ENCODE measurements around the gene KPTN.

DNA sequence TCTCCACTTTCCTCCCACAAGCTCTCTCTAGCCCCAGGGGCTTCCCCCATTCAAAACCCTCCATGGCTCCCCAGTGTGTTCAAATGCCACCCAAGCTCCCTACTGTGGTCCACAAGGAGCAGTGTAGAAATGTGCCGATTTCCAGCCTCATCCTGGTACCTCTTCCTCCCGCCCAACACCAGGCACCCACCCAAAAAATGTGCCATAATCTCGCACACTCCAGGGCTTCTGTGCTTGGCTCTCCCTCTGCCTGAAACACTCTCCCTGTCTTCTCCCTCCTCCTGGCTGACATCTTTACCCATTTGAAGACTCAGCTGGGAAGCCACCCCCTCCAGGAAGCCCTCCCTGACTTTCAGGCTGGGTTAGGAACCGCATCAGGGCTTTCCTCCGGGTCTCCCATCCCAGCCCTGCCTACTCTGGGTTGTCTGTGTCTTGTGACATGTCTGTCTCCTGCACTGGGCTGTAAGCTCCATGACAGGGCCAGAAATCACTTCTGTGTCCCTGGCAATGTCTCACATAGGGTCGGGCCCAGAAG is 48.1 kb downstream of the KPTN start:
- TF ChIP-seq, protein P1, sequence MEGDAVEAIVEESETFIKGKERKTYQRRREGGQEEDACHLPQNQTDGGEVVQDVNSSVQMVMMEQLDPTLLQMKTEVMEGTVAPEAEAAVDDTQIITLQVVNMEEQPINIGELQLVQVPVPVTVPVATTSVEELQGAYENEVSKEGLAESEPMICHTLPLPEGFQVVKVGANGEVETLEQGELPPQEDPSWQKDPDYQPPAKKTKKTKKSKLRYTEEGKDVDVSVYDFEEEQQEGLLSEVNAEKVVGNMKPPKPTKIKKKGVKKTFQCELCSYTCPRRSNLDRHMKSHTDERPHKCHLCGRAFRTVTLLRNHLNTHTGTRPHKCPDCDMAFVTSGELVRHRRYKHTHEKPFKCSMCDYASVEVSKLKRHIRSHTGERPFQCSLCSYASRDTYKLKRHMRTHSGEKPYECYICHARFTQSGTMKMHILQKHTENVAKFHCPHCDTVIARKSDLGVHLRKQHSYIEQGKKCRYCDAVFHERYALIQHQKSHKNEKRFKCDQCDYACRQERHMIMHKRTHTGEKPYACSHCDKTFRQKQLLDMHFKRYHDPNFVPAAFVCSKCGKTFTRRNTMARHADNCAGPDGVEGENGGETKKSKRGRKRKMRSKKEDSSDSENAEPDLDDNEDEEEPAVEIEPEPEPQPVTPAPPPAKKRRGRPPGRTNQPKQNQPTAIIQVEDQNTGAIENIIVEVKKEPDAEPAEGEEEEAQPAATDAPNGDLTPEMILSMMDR (IDR thresholded peaks at IDR 0.05): no peak
- TF ChIP-seq EZH2 (IDR thresholded peaks at IDR 0.05; ENCODE audit: borderline replicate concordance, insufficient read depth, low read depth, low read length, poor library complexity, severe bottlenecking): no peak
